HepG2 (cell line): Measurements from ENCODE around the gene SAP130. TPM values are rescaled to one million over a fixed set of nuclear protein-coding genes. Genes with fewer than 3 reads are reported as not detected.
A peak's percentile ranks its signal among the peaks of the same experiment; 100 is the strongest.

Experiments used
- ATF7-NPFF ChIP-seq: sonication (generic); formaldehyde crosslinking; IDR thresholded peaks from 2 replicates; pipeline ENCODE4 v1.8.1; 2023; ENCODE audit warnings: mild to moderate bottlenecking, low read depth, missing genetic modification reagents, moderate library complexity
- ATRX ChIP-seq: sonication (generic); formaldehyde crosslinking; IDR thresholded peaks from 2 replicates; pipeline ENCODE4 v1.4.0; 2020; ENCODE audit warnings: missing genetic modification reagents, borderline replicate concordance
- DR1 ChIP-seq: sonication (generic); formaldehyde crosslinking; IDR thresholded peaks from 2 replicates; pipeline ENCODE4 v1.8.0; 2021; ENCODE audit warnings: mild to moderate bottlenecking, missing genetic modification reagents, inconsistent platforms
- KAT8 ChIP-seq: IDR thresholded peaks from 2 replicates; pipeline ENCODE4 v1.6.1; 2016; ENCODE audit warnings: missing genetic modification reagents, missing compliant biosample characterization
- NFKB2 ChIP-seq: sonication (generic); formaldehyde crosslinking; IDR thresholded peaks from 2 replicates; pipeline ENCODE4 v1.4.0; 2020; ENCODE audit warnings: missing genetic modification reagents, borderline replicate concordance
- POLR2A ChIP-seq, 2 experiments: IDR thresholded peaks; 2 replicates each; pipeline ENCODE4 v1.6.1; 2011; ENCODE audit warnings: low read depth in 2 of 2, low read length in 2 of 2, mild to moderate bottlenecking in 1 of 2, moderate library complexity in 1 of 2; ENCODE audit not compliant: insufficient read depth in 1 of 2
- RFXAP ChIP-seq: sonication (generic); formaldehyde crosslinking; IDR thresholded peaks from 2 replicates; pipeline ENCODE4 v1.4.0; 2020; ENCODE audit warnings: missing genetic modification reagents, borderline replicate concordance
- SALL1 ChIP-seq: sonication (generic); formaldehyde crosslinking; IDR thresholded peaks from 2 replicates; pipeline ENCODE4 v1.8.0; 2022; ENCODE audit warnings: mild to moderate bottlenecking, missing genetic modification reagents
- SALL2 ChIP-seq: sonication (generic); formaldehyde crosslinking; IDR thresholded peaks from 2 replicates; pipeline ENCODE4 v1.8.1; 2023; ENCODE audit warnings: mild to moderate bottlenecking, missing genetic modification reagents, inconsistent platforms
- SAP130 ChIP-seq: IDR thresholded peaks from 2 replicates; pipeline ENCODE4 v1.6.1; 2016; ENCODE audit warnings: low read depth
- SCMH1 ChIP-seq: sonication (generic); formaldehyde crosslinking; IDR thresholded peaks from 2 replicates; pipeline ENCODE4 v1.9.0; 2021; ENCODE audit warnings: missing genetic modification reagents, mild to moderate bottlenecking, borderline replicate concordance
- SP4 ChIP-seq: sonication (generic); formaldehyde crosslinking; IDR thresholded peaks from 2 replicates; pipeline ENCODE4 v1.8.1; 2023; ENCODE audit warnings: mild to moderate bottlenecking, missing genetic modification reagents
- TOPORS ChIP-seq: sonication (generic); formaldehyde crosslinking; IDR thresholded peaks from 2 replicates; pipeline ENCODE4 v1.8.0; 2023; ENCODE audit warnings: mild to moderate bottlenecking, missing genetic modification reagents
- UBTF ChIP-seq: sonication (generic); formaldehyde crosslinking; IDR thresholded peaks from 2 replicates; pipeline ENCODE4 v1.4.0; 2020; ENCODE audit warnings: mild to moderate bottlenecking, missing genetic modification reagents
- ZFX ChIP-seq: sonication (generic); formaldehyde crosslinking; IDR thresholded peaks from 2 replicates; pipeline ENCODE4 v1.4.0; 2020; ENCODE audit warnings: mild to moderate bottlenecking, low read depth, missing genetic modification reagents, moderate library complexity
- ZNF124 ChIP-seq: sonication (generic); formaldehyde crosslinking; IDR thresholded peaks from 2 replicates; pipeline ENCODE4 v1.4.0; 2020; ENCODE audit warnings: missing genetic modification reagents
- ZNF530 ChIP-seq: sonication (generic); formaldehyde crosslinking; IDR thresholded peaks from 2 replicates; pipeline ENCODE4 v1.5.0; 2020; ENCODE audit warnings: low read depth, mild to moderate bottlenecking, missing genetic modification reagents
- ZNF605 ChIP-seq: sonication (generic); formaldehyde crosslinking; IDR thresholded peaks from 2 replicates; pipeline ENCODE4 v1.8.0; 2022; ENCODE audit warnings: mild to moderate bottlenecking, missing genetic modification reagents
- ZSCAN20 ChIP-seq: sonication (generic); formaldehyde crosslinking; IDR thresholded peaks from 2 replicates; pipeline ENCODE4 v1.4.0; 2020; ENCODE audit warnings: missing genetic modification reagents, mild to moderate bottlenecking, borderline replicate concordance
- polyA plus RNA-seq, 8 experiments: library from polyadenylated mRNA; depleted of rRNA in 3 of 8; stranded (reverse) in 7 of 8; unstranded in 1 of 8; fragments of >200 nt; fragmentation: Illumina TruSeq in 4 of 8; extraction: Trizol in 4 of 8; gene quantifications; 2 replicates each; pipeline versions ENCODE4 v1.2.1 to v1.2.3, GENCODE V29; 2011 to 2016; ENCODE audit warnings: low read depth in 4 of 8, missing spikeins in 1 of 8, mixed read lengths in 1 of 8; ENCODE audit not compliant: insufficient read depth in 1 of 8
- total RNA-seq, 5 experiments: library from RNA; depleted of rRNA; stranded (reverse); fragments of >200 nt; fragmentation: Illumina TruSeq; extraction: Trizol; gene quantifications; 2 replicates each; pipeline ENCODE4 v1.2.3, GENCODE V29; 2016; ENCODE audit warnings: low read depth in 1 of 5

SAP130 gene
- total and polyA plus RNA-seq, 2 of the 13 experiments (the other 11 are each of a cell fraction or from before 2014, with no cell fraction given), result 11.1 to 18.6 TPM

- TF ChIP-seq SP4 (CRISPR knock-in tag) (peak; percentile 51; the same call in 1 of the 2 replicates), ZSCAN20 (CRISPR knock-in tag) (0 out of 2 replicates have a peak, but pooled peaks have one; percentile 45), NFKB2 (CRISPR knock-in tag) (peak; percentile 26; the same call in 1 of the 2 replicates), RFXAP (peak; percentile 30; the same call in 1 of the 2 replicates), UBTF (CRISPR knock-in tag) (0 out of 2 replicates have a peak, but pooled peaks have one; percentile 55), SCMH1 (no peak), ZFX (peak; percentile 18; the same call in 1 of the 2 replicates), DR1 (no peak), ZNF605 (CRISPR knock-in tag) (0 out of 2 replicates have a peak, but pooled peaks have one; percentile 29), ZNF124 (CRISPR knock-in tag) (no peak), TOPORS (CRISPR knock-in tag) (no peak), POLR2A (IDR thresholded peaks at IDR 0.05; ENCODE audit: insufficient read depth in 1 of 2, low read depth in 2 of 2, low read length in 2 of 2) (peak in 1 of 2 experiments; percentile 66; a peak in 1 of 4 replicates), ATF7-NPFF (CRISPR knock-in tag) (0 out of 2 replicates have a peak, but pooled peaks have one; percentile 30), SALL1 (CRISPR knock-in tag) (peak; percentile 35), SALL2 (CRISPR knock-in tag) (peak; percentile 41; the same call in 1 of the 2 replicates), SAP130 (peak; percentile 70), ZNF530 (CRISPR knock-in tag) (no peak), ATRX (CRISPR knock-in tag) (no peak), KAT8 (0 out of 2 replicates have a peak, but pooled peaks have one; percentile 24)
Measured at GRCh38 chr2:128026448-128027277, 1.2 kb downstream of the SAP130 start (continued).
